ENCODE data around the gene SETD7.

Gene SETD7

GRCh38 chr4:139511320-139511719 lies 44.7 kb downstream of the SETD7 start:
- DNase-seq (ENCODE audit: low spot score) (no peak), FAIRE-seq (no peak)

- DNase-seq (ENCODE audit: low spot score): no peak
- no peak for FAIRE-seq
Observed at GRCh38 chr4:139509727-139510410, 46.1 kb downstream of the SETD7 start.

GRCh38 chr4:139508581-139509237 lies 47.3 kb downstream of the SETD7 start:
- FAIRE-seq: no peak
- no peak for DNase-seq (ENCODE audit: low spot score)

- no peak for DNase-seq (ENCODE audit: low spot score)
- FAIRE-seq: no peak
Observed at GRCh38 chr4:139506774-139507173, 49.2 kb downstream of the SETD7 start.

GRCh38 chr4:139503622-139504166 lies 52.3 kb downstream of the SETD7 start:
- no peak for DNase-seq (ENCODE audit: low spot score)
- FAIRE-seq: no peak

- FAIRE-seq (no peak), DNase-seq (ENCODE audit: low spot score) (no peak)
Observed at GRCh38 chr4:139501927-139502899, 53.8 kb downstream of the SETD7 start.

GRCh38 chr4:139501527-139501926 lies 54.5 kb downstream of the SETD7 start:
- no peak for DNase-seq (ENCODE audit: low spot score)
- FAIRE-seq: no peak

GRCh38 chr4:139501117-139501516 lies 54.9 kb downstream of the SETD7 start:
- DNase-seq (ENCODE audit: low spot score): no peak
- no peak for FAIRE-seq

- no peak for FAIRE-seq
Observed at GRCh38 chr4:139499186-139499585, 56.8 kb downstream of the SETD7 start.

GRCh38 chr4:139493176-139493575 lies 62.8 kb downstream of the SETD7 start:
- DNase-seq (ENCODE audit: low spot score): no peak
- no peak for FAIRE-seq

More at GRCh38 chr4:139499186-139499585, 56.8 kb downstream of the SETD7 start:
- no peak for DNase-seq (ENCODE audit: low spot score)

- FAIRE-seq (no peak), DNase-seq (ENCODE audit: low spot score) (no peak)
Observed at GRCh38 chr4:139492429-139492828, 63.6 kb downstream of the SETD7 start.

- DNase-seq (ENCODE audit: low spot score) (no peak), FAIRE-seq (no peak)
Observed at GRCh38 chr4:139489638-139490037, 66.4 kb downstream of the SETD7 start.

- FAIRE-seq: no peak
- no peak for DNase-seq (ENCODE audit: low spot score)
Observed at GRCh38 chr4:139488442-139488841, 67.6 kb downstream of the SETD7 start.

- no peak for FAIRE-seq
- no peak for DNase-seq (ENCODE audit: low spot score)
Observed at GRCh38 chr4:139484783-139485311, 71.2 kb downstream of the SETD7 start.

GRCh38 chr4:139483000-139483399 lies 73.0 kb downstream of the SETD7 start:
- DNase-seq (ENCODE audit: low spot score) (no peak), FAIRE-seq (no peak)

GRCh38 chr4:139481465-139481864 lies 74.6 kb downstream of the SETD7 start:
- FAIRE-seq (no peak), DNase-seq (ENCODE audit: low spot score) (no peak)

- no peak for DNase-seq (ENCODE audit: low spot score)
- FAIRE-seq: no peak
Observed at GRCh38 chr4:139476363-139476762, 79.7 kb downstream of the SETD7 start.

GRCh38 chr4:139472852-139473251 lies 83.2 kb downstream of the SETD7 start:
- DNase-seq (ENCODE audit: low spot score) (no peak), FAIRE-seq (no peak)

- FAIRE-seq (no peak), DNase-seq (ENCODE audit: low spot score) (no peak)
Observed at GRCh38 chr4:139470997-139471665, 84.9 kb downstream of the SETD7 start.

- FAIRE-seq (no peak), DNase-seq (ENCODE audit: low spot score) (no peak)
Observed at GRCh38 chr4:139470295-139470694, 85.7 kb downstream of the SETD7 start.

GRCh38 chr4:139469869-139470268 lies 86.2 kb downstream of the SETD7 start:
- FAIRE-seq: no peak
- DNase-seq (ENCODE audit: low spot score): no peak
